CD14-positive monocyte (primary cell): ENCODE results near the gene SENP3. TPM values are rescaled to one million over a fixed set of nuclear protein-coding genes. Genes with fewer than 3 reads are reported as not detected.

ENCODE experiments used
- DNase-seq, 3 donors: peaks; one replicate each; pipeline ENCODE4 v3.0.0-alpha.2; 2011 to 2022
- H2AFZ ChIP-seq: 2 replicates; pipeline ENCODE4 v1.6.0; 2012; ENCODE audit warnings: mild to moderate bottlenecking, low read depth, low read length, inconsistent platforms; ENCODE audit not compliant: insufficient read depth, poor library complexity, severe bottlenecking
- H3K27ac ChIP-seq, 2 donors: 1 replicate in 1 of 2; 2 replicates in 1 of 2; pipeline ENCODE4 v1.5.1; 2012 to 2013; ENCODE audit warnings: low read length in 2 of 2, control low read depth in 1 of 2, inconsistent platforms in 1 of 2, low read depth in 1 of 2, mild to moderate bottlenecking in 1 of 2
- H3K27me3 ChIP-seq, 2 donors: one replicate each; pipeline versions ENCODE4 v1.6.0 to v1.6.1; 2011 to 2013; ENCODE audit warnings: low read length in 2 of 2; ENCODE audit not compliant: control insufficient read depth in 2 of 2, insufficient read depth in 2 of 2
- H3K36me3 ChIP-seq, 2 donors: replicated peaks in 1 of 2; 1 replicate in 1 of 2; 2 replicates in 1 of 2; pipeline versions ENCODE4 v1.5.1 to v1.6.1; 2012 to 2013; ENCODE audit warnings: low read length in 2 of 2, control low read depth in 1 of 2, inconsistent platforms in 1 of 2, mild to moderate bottlenecking in 1 of 2; ENCODE audit not compliant: insufficient read depth in 2 of 2, control insufficient read depth in 1 of 2
- H3K4me1 ChIP-seq, 2 donors: 1 replicate in 1 of 2; 2 replicates in 1 of 2; pipeline versions ENCODE4 v1.5.1 to v1.6.1; 2012 to 2013; ENCODE audit warnings: low read length in 2 of 2, control low read depth in 1 of 2, inconsistent platforms in 1 of 2, mild to moderate bottlenecking in 1 of 2, moderate library complexity in 1 of 2; ENCODE audit not compliant: insufficient read depth in 2 of 2, control insufficient read depth in 1 of 2
- H3K4me2 ChIP-seq: replicated peaks from 2 replicates; pipeline ENCODE3; 2012; ENCODE audit warnings: low read length, moderate library complexity, mild to moderate bottlenecking; ENCODE audit not compliant: poor library complexity, severe bottlenecking; ENCODE audit errors: extremely low read depth
- H3K4me3 ChIP-seq, 3 experiments: fragments of 200-600 bp in 1 of 3; sonication (generic) in 1 of 3; replicated peaks in 1 of 3; 1 replicate in 2 of 3; 2 replicates in 1 of 3; pipeline ENCODE4 v1.5.1; 2011 to 2013; ENCODE audit warnings: low read length in 3 of 3, mild to moderate bottlenecking in 3 of 3, control low read depth in 2 of 3, low read depth in 2 of 3, inconsistent platforms in 1 of 3, moderate library complexity in 1 of 3
- H3K79me2 ChIP-seq: 2 replicates; pipeline ENCODE4 v1.6.0; 2012; ENCODE audit warnings: mild to moderate bottlenecking, control low read depth, inconsistent platforms, low read length, moderate library complexity; ENCODE audit not compliant: insufficient read depth
- H3K9ac ChIP-seq: 2 replicates; pipeline ENCODE4 v1.6.0; 2017; ENCODE audit warnings: low read length, mild to moderate bottlenecking; ENCODE audit not compliant: insufficient read depth, poor library complexity, severe bottlenecking
- H3K9me3 ChIP-seq, 2 donors: replicated peaks in 1 of 2; 1 replicate in 1 of 2; 2 replicates in 1 of 2; pipeline versions ENCODE4 v1.5.1 to v1.6.1; 2012 to 2013; ENCODE audit warnings: low read length in 2 of 2, control low read depth in 1 of 2; ENCODE audit not compliant: control insufficient read depth in 1 of 2, insufficient read depth in 1 of 2
- H4K20me1 ChIP-seq: 2 replicates; pipeline ENCODE4 v1.6.0; 2012; ENCODE audit warnings: mild to moderate bottlenecking, low read length, control low read depth, moderate library complexity; ENCODE audit not compliant: insufficient read depth
- H3K27ac Mint-ChIP-seq, 7 donors: one replicate each; pipeline ENCODE4 v1.8.0; 2020; ENCODE audit warnings: mild to moderate bottlenecking in 7 of 7, mixed read lengths in 7 of 7, moderate library complexity in 6 of 7, inconsistent platforms in 2 of 7
- H3K27me3 Mint-ChIP-seq, 3 donors: one replicate each; pipeline ENCODE4 v1.8.0; 2021 to 2022; ENCODE audit warnings: low read depth in 3 of 3, mild to moderate bottlenecking in 3 of 3, mixed read lengths in 3 of 3, moderate library complexity in 3 of 3, inconsistent platforms in 1 of 3
- H3K36me3 Mint-ChIP-seq, 2 donors: one replicate each; pipeline ENCODE4 v1.8.0; 2020; ENCODE audit warnings: mixed read lengths in 2 of 2, inconsistent platforms in 1 of 2, mild to moderate bottlenecking in 1 of 2
- H3K4me1 Mint-ChIP-seq: one replicate; pipeline ENCODE4 v1.8.0; 2020; ENCODE audit warnings: mild to moderate bottlenecking, mixed read lengths
- H3K4me3 Mint-ChIP-seq, 2 donors: one replicate each; pipeline ENCODE4 v1.8.0; 2020; ENCODE audit warnings: mild to moderate bottlenecking in 2 of 2, mixed read lengths in 2 of 2, moderate library complexity in 1 of 2
- H3K9me3 Mint-ChIP-seq, 7 donors: one replicate each; pipeline ENCODE4 v1.8.0; 2020 to 2022; ENCODE audit warnings: mixed read lengths in 7 of 7, mild to moderate bottlenecking in 6 of 7, moderate library complexity in 6 of 7, inconsistent platforms in 2 of 7
- CTCF ChIP-seq: fragments of 200-600 bp; IDR thresholded peaks from one replicate; pipeline ENCODE4 v1.8.0; 2022; ENCODE audit warnings: antibody characterized with exemption, mild to moderate bottlenecking
- WGBS: methylation state at CpG from one replicate; pipeline ENCODE4 v1.1.5; 2013; ENCODE audit warnings: missing lambda C conversion rate; ENCODE audit not compliant: insufficient coverage; 5-methylcytosine and 5-hydroxymethylcytosine counted together
- intact Hi-C, 2 donors: fragments of 100-400 bp; cut with micrococcal nuclease; formaldehyde crosslinking; loops; one replicate each; pipeline versions ENCODE4 v1.15.0 to v1.15.1; 2023
- polyA plus RNA-seq, 3 donors: library from polyadenylated mRNA; depleted of rRNA in 1 of 3; unstranded in 2 of 3; stranded (reverse) in 1 of 3; fragments of 300-500 nt in 2 of 3; fragments of >200 nt in 1 of 3; fragmentation: Illumina TruSeq in 2 of 3; gene quantifications; 1 replicate in 2 of 3; 2 replicates in 1 of 3; pipeline ENCODE4 v1.2.3, GENCODE V29; 2012 to 2021

Gene SENP3
- polyA plus RNA-seq, 3 donors: 2.9 to 140 (median 5.6) TPM

DNA sequence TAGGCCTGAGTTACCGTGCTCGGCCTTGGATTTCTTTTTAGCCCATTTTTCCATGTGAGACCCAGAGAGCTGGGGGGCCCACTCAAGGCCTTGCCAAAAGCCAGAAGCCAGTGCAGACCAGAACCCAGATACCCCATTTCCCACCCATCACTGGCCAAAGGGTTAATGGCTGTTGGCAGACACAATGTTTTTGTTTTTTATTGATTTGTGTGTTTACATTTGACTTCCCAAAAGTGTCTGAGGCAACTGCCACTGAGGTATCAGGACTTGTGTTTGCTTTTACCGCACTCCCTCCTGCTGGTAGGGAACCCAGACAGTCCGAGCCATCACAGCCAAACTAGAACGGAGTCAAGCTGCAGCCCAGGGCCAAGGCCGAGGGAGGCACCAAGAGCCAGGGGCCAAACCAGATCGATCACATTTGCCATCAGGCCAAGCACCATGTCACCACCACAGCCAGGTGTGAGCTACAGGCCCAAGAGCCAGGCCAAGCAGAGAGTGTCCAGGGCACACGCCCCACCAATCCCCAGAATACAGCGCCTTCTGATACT lies 20.6 kb upstream of the SENP3 start:
- Mint-ChIP-seq H3K4me1 (no peaks in the 10 kb centered on the region), H3K27ac (no peak overlapping the region), H3K27me3 (peaks cover 4 to 7% (median 5%) of the 10 kb centered on the region in 3 donors), H3K36me3 (no peaks in the 10 kb centered on the region), H3K9me3 (peaks cover 12 to 25% (median 18%) of the 10 kb centered on the region in 7 donors), H3K4me3 (no peak overlapping the region)
- H3K27me3 ChIP-seq: no peaks in the 10 kb centered on the region
- H4K20me1 ChIP-seq: no peaks in the 10 kb centered on the region
- H3K9ac ChIP-seq: no peak overlapping the region
- no peak overlapping the region for H2AFZ ChIP-seq
- no peaks in the 10 kb centered on the region for H3K79me2 ChIP-seq
- H3K27ac ChIP-seq: no peak overlapping the region
- H3K4me2 ChIP-seq: no peak overlapping the region
- DNase-seq: no peak
- WGBS: 100% methylated on average over 6 of the region's 9 CpGs
- no peak for TF ChIP-seq CTCF
- intact Hi-C loops: no loop called here
- H3K9me3 ChIP-seq: peaks cover 17 to 20% of the 10 kb centered on the region in 2 donors
- no peak overlapping the region for H3K4me3 ChIP-seq
- H3K4me1 ChIP-seq: no peaks in the 10 kb centered on the region
- H3K36me3 ChIP-seq: no peaks in the 10 kb centered on the region

DNA sequence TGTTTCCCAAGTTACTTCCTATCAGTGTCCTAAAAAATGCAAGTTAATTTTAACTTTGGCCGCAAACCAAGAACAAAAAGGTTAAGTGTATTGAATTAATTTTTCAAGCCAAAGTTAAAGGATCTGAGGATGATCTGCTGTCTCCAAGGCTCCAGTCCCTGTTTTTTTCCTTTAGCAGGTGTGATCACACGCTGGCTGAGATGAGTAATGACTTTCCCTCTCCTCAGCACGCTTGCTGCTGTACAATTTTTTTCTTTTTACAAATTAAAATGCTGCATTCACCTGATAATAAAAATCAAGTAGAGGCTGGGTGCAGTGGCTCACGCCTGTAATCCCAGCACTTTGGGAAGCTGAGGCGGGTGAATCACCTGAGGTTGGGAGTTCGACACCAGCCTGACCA lies 16.8 kb upstream of the SENP3 start:
- DNase-seq: no peak
- TF ChIP-seq CTCF: no peak
- H3K27ac ChIP-seq: no peak overlapping the region
- no peak overlapping the region for H2AFZ ChIP-seq
- H3K36me3 Mint-ChIP-seq: peaks cover 0 to under 1% of the 10 kb centered on the region in 2 donors
- no peaks in the 10 kb centered on the region for H3K9me3 Mint-ChIP-seq
- peaks cover 14 to 16% of the 10 kb centered on the region in 2 donors for H3K4me1 ChIP-seq
- peaks cover 15% of the 10 kb centered on the region for H3K79me2 ChIP-seq
- H3K4me1 Mint-ChIP-seq: peaks cover 18% of the 10 kb centered on the region
- no peak overlapping the region for H3K4me3 Mint-ChIP-seq
- 100% methylated on average over 2 of the region's 6 CpGs for WGBS
- intact Hi-C loops: no loop called here
- H3K9me3 ChIP-seq: no peaks in the 10 kb centered on the region
- no peaks in the 10 kb centered on the region for H3K27me3 ChIP-seq
- H3K9ac ChIP-seq: no peak overlapping the region
- H4K20me1 ChIP-seq: no peaks in the 10 kb centered on the region
- no peaks in the 10 kb centered on the region for H3K36me3 ChIP-seq
- H3K4me3 ChIP-seq: no peak overlapping the region
- H3K27me3 Mint-ChIP-seq: peaks cover 5 to 13% (median 11%) of the 10 kb centered on the region in 3 donors
- H3K27ac Mint-ChIP-seq: no peak overlapping the region
- no peak overlapping the region for H3K4me2 ChIP-seq
